Measurements from ENCODE around the gene GNG7.

- TF ChIP-seq POLR2A (IDR thresholded peaks at IDR 0.05) = no peak
- TF ChIP-seq CTCF (IDR thresholded peaks at IDR 0.05) = no peak
- TF ChIP-seq POLR2AphosphoS5 (IDR thresholded peaks at IDR 0.05) = no peak
Observed at GRCh38 chr19:2567996-2568395, 134.5 kb downstream of the GNG7 start.
